ENCODE data around the gene SUMF2.
"Not testable (repeated sequence)": the region's sequence is repeated elsewhere in the genome, so short reads cannot be mapped to it uniquely, and the experiment has no call there.

SUMF2 gene

DNA sequence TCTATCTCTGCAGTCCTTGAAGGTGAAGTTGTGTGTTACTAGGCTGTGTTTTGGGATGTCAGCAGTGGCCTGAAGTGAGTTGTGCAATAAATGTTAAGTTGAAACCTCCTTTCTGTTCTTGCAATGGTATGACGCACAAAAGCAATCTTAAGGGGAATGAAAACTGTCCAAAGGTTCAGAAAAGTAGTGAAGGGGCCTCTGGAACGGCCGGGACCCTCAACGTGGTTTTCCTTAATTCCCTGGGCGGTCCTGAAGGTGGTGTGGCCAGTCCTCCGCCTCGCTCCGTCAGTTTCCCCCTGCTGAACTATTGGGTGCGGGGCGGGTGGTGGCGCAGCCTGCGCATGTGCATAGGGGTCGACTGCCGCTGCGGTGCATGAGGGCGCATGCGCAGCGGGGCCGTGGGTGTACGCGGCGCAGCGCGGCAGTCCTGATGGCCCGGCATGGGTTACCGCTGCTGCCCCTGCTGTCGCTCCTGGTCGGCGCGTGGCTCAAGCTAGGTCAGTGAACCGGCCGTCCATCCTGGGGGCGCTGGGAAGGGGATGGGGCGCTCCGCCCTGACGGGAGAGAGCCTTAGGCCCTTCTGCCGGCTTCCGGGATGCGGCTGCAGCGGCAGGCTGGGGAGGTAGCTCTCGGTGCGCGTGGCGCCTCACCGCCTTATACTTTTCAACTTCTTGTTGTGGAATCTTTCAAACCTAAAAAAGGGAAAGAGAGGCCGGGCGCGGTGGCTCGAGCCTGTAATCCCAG is at the start of gene SUMF2:
TSS of gene SUMF2 (plus strand) at position 405 of the 744 bp plus-strand sequence. CDS start at position 431, 26 bp downstream.
- peak; percentile 89 for DNase-seq

DNA sequence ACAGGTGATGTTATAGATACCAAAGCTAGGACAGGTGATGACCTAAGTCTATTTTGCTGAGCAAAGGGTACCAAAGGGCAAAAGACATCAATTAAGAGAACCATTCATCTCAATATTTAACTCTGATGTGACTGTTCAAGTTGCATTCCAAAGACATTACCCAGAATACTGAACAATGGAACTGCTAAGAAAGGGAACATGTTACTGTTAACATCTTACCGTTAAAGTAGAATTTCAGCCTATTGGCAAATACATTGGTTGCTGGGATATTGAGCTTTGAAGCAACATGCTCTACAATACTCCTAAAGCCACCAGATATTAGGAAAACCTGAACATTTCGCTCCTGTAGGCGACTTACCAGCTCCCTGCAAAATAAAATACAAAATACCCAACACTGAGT is 47.1 kb upstream of the SUMF2 start:
- DNase-seq, result not testable (repeated sequence)

DNA sequence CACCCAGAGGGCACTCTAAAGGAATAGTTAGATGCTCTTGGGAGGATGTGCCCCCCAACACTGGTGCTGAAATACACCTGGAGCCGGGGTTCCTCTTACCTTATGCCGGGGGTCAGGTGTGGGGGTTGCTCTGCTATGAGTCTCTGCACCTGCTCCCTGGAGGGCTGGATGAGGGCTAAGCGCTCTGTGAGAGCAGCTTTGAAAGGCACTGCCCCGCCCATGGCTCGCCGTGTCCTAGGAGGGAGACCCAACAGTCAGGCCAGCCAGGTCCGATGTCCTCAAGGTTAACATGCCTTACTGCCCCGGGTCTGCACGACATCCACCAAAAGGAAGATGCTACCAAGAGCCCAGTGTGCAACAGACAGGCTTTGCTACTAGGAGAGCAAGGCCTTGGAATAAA is 44.6 kb upstream of the SUMF2 start:
- DNase-seq, result no peak

DNA sequence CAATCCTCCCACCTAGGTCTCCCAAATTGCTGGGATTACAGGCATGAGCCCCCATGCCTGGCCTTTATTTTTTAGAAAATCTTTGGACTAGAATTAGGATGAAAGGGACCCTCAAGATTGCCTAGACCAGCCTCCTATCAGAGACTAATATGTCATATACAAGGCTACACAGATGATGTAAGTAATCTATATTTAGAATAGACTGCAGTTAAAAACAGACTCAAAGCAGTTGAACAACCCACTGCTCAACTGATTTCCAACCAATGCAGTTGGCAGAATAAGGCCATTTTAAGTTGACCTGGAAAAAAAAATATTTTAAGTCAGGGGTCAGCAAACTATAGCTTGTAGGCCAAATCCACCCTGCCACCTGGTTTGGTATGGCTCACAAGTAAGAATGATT is 40.6 kb upstream of the SUMF2 start:
- DNase-seq, result no peak

DNA sequence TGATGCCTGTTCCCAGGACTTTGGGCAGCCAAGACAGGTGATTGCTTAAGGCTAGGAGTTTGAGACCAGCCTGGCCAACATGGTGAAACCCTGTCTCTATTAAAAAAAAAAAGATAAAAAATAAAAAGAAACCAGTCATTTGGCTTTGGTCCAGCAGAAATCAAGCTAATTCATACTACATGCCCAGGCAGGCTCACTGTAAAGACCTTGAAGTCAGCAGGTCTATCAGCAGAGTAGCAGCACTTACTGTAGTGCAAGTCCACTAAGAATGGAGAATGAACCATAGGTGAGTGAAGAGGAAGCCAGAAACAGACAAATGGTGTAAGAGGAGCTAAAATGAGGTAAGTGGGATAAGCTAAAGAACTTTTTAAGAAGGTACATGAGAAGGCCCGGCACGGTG is 37.5 kb upstream of the SUMF2 start:
- DNase-seq, result no peak

DNA sequence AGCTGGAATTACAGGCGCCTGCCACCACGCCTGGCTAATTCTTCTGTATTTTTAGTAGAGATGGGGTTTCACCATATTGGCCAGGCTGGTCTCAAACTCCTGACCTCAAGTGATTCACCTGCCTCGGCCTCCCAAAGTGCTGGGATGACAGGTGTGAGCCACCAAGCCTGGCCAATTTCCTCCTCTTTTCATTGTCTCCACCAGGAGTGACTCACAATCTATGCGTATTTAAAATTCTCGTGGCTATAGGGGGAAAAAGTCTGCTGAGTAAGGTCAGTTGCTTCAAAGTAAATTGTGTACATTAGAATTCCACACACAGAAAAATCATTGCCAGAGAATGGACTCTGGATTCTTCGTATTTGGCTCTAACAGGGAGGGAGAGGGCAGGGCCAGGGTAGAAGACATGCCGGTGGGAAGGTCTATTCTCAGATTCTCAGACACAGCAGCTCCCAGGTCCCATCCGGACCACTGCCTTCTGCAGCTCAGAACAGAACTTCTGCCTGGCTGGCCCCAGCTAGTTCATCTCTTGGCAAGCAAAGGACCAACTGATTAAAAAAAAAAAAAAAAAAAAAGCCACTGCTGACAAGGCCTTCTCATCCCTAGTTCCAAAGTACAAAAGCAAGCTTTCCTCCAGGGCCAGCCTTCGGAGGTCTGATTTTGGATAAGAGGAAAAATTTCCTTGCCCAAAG is 35.0 kb upstream of the SUMF2 start:
- DNase-seq, result no peak

DNA sequence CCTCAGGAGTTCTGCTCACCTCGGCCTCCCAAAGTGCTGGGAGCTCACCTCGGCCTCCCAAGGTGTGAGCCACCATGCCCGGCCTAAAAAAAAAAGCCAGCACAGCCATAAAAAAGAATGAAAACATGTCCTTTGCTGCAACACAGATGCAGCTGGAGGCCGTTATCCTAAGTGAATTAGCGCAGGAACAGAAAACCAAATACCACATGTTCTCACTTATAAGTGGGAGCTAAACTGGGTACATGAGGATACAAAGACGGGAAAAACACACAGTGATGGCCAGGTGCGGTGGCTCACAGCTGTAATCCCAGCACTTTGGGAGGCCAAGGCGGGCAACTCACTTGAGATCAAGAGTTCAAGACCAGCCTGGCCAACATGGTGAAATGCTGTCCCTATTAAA is 33.7 kb upstream of the SUMF2 start:
- no peak for DNase-seq

DNA sequence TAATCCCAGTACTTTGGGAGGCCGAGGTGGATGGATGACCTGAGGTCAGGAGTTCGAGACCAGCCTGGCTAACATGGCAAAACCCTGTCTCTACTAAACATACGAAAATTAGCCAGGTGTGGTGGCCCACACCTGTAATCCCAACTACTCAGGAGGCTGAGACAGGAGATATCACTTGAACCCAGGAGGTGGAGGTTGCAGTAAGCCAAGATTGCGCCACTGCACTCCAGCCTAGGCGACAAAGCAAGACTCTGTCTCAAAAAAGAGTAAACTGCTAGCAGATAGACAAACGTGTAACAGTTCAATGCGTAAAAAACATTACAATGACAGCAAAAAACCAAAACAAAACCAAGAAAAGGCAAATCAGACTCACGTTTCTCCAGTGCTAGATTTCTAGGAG is 32.5 kb upstream of the SUMF2 start:
- not testable (repeated sequence) for DNase-seq

DNA sequence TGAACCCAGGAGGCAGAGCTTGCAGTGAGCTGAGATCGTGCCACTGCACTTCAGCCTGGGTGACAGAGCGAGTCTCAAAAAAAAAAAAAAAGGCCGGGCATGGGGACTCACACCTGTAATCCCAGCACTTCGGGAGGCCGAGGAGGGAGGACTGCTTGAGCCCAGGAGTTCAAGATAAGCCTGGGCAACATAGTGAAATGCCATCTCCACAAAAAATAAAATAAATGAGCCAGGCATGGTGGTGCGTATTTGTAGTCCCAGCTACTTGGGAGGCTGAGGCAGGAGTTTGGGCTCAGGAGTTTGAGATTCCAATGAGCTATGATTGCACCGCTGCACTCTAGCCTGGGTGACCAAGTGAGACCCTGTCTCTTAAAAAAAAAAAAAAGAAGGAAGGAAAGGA is 31.5 kb upstream of the SUMF2 start:
- not testable (repeated sequence) for DNase-seq

DNA sequence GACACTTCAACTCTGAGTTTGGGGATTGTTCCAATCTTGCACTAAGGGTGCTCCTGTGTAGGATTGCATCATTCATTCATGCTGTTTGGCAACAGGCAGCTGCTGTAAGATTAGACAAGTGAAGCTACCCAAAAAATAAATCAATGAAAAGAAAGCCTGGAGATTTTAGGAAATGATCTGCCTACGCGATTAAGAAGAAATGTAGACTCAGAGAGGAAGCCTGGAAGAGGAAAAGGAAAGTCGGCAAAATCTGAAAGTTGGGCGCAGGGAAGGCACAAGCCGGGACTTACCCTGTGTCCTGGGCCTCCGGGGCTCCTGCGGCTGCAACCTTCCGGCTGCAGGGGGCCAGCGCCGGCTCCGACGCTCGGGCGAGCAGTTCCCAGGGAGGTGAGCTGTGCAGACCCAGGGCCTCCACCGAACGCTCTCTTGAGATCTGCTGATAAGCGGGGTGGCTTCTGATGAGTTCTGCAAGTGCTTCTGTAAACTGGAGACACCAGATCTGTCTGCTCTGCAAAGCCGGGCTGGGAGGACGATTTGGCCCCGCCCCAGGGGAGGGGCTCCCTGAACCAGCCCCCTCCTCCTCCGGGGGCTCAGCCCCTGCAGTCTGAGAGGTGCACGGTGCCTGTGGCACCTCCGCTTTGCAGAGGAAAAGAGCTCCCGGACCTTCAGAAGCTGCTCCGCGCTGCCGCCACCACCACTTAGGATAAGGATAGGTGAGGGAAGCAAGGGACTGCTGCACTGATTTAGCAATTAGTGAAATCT is 30.2 kb upstream of the SUMF2 start:
- peak; percentile 75 for DNase-seq

DNA sequence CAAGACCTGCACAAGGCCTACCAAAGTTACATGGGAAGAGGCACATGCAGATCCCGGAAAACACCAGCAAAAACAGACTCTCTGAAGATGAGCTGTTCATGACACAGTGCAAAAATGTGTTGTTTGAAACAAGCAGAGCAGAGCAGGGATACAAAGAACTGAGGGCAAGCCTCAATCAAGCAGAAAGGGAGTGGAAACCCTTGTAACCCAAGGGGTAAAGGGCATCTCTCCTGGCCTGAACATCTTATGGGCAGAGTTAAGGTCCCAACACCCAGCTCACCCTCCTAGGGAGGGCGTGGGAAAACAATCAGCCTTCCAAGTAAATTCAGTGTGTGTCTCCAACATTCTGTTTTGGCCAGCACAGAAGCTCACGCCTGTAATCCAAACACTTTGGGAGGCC is 23.4 kb upstream of the SUMF2 start:
- DNase-seq, result no peak

DNA sequence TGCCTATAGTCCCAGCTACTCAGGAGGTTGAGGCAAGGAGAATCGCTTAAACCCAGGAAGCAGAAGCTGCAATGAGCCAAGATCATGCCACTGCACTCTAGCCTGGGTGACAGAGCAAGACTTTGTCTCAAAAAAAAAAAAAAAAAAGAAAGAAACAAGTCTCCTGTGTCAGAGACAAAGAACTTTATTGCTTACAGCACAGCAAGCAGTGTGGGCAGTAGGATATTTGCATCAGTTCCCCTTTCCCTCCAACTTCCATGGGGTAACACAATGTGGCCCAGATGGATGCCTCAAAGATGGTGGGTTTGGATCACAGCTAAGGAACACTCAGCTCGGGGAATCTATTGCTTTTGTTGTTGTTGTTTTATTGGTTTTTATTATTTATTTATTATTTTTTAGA is 18.3 kb upstream of the SUMF2 start:
- not testable (repeated sequence) for DNase-seq

DNA sequence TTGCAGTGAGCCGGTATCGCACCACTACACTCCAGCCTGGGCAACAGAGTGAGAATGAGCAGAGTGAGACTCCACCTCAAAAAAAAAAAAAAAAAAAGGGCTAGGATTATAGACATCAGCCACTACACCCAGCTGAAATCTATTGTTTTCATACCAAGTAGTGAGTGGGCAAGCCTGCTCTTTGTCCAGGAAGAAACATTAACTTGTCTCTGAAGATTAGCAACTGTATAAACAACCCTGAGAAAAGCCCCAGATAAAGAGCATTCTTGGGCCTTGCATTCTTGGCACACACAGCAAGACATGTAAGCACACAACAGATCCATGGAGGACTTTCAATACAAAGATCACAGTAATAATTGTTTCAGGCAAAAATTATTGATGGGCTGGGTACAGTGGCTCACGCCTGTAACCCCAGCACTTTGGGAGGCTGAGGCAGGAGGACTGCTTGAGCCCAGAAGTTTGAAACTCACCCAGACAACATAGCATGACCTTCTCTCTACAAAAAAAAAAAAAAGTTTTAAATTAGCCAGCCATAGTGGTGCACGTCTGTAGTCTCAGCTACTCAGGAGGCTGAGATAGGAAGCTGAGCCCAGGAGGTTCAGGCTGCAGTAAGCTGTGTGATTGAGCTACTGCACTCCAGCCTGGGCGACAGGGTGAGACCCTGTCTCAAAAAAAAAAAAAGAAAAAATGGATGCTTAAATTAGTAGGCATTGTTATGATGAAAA is 17.2 kb upstream of the SUMF2 start:
- DNase-seq, result no peak

DNA sequence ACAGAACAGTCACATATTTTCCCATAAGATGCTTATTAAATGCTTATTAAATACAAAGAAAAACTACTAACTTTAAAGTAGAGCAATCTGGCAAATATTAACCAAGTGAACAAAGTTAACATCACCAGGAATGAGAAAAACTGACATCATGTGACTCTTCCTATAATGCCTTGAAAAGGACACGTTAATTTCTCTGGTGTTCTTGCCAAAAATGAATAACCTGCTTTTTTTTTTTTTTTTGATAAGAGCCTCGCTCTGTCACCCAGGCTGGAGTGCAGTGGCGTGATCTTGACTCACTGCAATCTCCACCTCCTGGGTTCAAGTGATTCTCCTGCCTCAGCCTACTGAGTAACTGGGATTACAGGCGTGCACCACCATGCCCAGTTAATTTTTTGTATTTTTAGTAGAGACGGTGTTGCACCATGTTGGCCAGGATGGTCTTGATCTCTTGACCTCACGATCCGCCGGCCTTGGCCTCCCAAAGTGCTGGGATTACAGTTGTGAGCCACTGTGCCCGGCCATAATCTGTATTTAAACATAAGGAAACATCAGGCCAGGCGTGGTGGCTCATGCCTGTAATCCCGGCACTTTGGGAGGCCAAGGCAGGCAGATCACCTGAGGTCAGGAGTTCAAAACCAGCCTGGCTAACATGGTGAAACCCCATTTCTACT is 16.5 kb upstream of the SUMF2 start:
- not testable (repeated sequence) for DNase-seq

DNA sequence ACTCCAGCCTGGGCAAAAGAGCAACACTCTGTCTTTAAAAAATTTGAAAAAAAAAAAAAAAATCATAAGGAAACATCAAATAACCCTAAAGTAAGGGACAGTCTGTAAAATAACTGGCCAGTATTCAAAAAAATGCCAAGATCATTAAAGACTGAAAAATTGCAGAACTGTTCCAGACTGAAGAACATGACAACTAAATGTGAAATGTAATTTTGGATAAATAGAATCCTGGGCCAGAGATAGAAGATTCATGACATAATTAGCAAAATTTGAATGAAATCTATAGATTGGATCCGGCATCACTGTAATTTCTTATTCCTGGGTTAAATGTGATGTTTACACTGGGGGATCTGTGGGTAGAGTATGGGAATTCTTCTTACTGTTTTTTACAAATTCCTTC is 15.8 kb upstream of the SUMF2 start:
- DNase-seq, result no peak

DNA sequence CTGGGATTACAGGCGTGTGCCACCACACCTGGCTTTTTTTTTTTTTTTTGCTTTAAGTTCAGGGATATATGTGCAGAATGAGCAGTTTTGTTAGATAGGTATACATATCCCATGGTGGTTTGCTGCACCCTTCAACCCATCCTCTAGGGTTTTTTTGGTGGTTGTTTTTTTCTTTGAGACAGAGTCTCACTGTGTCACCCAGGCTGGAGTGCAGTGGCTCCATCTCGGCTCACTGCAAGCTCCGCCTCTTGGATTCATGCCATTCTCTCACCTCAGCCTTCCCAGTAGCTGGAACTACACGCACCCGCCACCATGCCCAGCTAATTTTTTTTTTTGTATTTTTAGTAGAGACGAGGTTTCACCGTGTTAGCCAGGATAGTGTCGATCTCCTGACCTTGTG is 15.3 kb upstream of the SUMF2 start:
- DNase-seq, result not testable (repeated sequence)

DNA sequence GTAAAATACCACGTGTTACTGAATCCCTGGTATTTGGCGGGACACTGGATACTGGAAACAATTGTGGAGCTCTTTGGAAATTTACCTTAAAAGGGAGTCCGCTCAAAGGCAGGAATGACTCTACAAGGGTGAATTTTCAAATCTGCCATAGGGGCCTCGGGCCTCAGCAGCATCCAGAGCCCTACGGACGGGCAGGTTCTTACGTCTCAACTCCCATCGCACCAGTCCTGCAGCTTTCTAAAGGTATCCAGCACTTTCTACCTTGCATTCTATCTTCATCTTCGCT is 13.1 kb upstream of the SUMF2 start:
- DNase-seq, result no peak

DNA sequence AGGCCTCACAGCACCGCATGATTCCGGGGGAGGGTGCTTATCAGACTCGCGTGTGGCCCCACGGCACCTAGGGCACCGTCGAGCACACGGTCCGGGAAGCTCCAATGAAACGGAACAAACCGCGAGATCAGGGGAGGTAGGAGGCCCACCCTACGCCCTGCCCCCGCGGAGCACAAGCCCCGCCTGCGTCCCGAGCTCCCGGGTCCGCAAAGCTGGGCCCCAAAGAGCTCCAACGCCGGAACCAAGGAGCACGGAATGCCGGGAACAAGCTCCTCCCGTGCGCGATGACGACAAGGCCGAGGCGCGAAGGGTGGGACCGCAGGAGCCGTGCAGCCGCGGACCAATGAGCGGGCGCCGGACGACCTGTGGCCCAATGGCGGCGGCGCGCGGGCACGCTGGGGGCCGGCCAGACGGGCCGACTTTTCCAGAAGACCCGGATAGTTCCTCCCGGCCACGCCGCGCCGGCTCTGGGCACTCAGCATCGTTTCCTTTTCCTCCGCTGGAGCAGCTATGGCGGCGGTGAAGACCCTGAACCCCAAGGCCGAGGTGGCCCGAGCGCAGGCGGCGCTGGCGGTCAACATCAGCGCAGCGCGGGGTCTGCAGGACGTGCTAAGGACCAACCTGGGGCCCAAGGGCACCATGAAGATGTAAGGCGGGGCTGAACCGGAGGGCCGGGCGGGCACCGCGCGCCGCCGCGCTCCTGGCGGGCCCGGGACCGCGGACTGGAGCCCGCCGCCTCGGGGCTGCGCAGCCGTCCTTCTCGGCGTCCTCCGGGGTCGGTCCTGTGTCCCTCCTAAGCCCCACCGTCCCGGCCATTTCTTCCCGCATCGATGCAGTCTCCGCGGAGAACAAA is 12.5 kb upstream of the SUMF2 start, which contains the start of the genes CCT6A and PSPH:
TSS of gene CCT6A (plus strand) at position 427 of the 853 bp plus-strand sequence. CDS start at position 511, 84 bp downstream.
TSS of gene PSPH (minus strand) at position 106 of the 853 bp plus-strand sequence. CDS start 30,232 bp downstream, outside the sequence.
- peak; percentile 92 for DNase-seq

DNA sequence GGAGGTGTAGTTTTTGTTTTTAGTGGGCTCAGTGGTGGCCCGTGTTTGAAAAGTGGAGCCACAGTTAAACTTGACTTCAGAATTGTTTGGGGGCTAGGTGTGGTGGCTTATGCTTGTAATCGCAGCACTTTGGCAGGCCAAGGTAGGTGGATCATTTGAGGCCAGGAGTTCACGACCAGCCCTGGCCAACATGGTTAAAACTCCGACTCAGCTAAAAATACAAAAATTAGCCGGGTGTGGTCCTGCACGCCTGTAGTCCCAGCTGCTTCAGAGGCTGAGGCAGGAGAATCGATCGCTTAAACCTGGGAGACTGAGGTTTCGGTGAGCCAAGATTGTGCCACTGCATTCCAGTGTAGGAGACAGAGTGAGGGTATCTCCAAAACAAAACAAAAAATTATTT is 10.7 kb upstream of the SUMF2 start:
- no peak for DNase-seq

DNA sequence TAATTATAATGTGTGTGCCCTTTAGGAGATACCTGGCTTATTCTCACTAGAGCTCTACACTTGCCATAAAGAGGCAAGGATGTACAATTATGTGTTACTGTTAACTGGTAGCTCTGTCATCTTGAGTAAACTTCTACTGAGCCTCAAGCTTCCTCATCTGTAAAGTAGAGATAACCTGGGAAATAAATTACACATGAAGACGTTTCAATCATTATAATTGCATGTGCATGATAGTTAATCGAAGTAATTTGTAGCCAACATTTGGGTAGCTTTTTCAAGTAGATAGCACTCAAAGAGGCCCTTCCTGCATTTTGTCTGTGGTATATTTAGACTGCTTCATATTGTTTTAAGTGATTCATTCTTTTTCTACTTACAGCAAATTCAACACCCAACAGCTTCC is 10.1 kb upstream of the SUMF2 start:
- DNase-seq, result no peak

DNA sequence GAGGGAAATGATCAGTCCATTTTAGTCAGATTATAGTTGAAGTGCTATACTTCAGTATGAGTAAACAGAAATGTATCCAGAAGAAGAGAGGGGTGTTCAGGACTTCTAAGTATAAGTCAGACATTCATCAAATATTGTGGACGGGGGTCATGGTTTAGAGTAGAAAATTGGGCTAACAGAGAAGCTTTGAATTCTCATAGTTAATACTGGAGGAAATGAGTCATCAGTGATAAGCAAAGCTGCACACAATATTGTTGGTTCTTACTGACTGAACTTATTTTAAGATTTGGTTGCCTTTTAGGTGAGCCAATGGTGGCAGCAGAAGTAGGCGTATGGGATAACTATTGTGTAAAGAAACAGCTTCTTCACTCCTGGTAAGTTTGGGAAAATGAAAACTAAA is 1.7 kb upstream of the SUMF2 start:
- DNase-seq, result no peak

DNA sequence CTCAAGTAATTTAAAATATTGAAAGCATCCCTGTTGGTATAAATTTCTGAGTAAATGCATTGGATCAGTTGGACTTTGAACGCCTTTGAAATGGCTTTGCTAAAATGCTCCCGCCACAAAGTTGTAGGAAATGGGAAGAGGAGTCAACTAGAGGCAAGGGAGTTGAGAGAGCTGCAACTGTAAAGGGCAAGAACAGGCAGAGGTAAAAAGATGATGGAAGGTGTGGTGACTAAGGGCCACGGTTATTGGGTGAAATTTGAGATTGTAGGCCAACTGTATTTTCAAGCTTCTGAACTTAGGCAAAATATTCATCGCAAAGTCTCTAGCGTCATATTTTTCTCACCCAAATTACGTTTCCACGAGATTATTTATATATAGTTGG is 595 bp upstream of the SUMF2 start:
- no peak for DNase-seq
